ENCODE data around the gene AK3. TPM values are rescaled to one million over a fixed set of nuclear protein-coding genes. Genes with fewer than 3 reads are reported as not detected.

The AK3 gene
- total and polyA plus RNA-seq, 9 of the 15 experiments (the other 6 are each of a cell fraction or from before 2014, with no cell fraction given), result 12.2 to 78.6 (median 41.8) TPM

- TF ChIP-seq, protein P1, sequence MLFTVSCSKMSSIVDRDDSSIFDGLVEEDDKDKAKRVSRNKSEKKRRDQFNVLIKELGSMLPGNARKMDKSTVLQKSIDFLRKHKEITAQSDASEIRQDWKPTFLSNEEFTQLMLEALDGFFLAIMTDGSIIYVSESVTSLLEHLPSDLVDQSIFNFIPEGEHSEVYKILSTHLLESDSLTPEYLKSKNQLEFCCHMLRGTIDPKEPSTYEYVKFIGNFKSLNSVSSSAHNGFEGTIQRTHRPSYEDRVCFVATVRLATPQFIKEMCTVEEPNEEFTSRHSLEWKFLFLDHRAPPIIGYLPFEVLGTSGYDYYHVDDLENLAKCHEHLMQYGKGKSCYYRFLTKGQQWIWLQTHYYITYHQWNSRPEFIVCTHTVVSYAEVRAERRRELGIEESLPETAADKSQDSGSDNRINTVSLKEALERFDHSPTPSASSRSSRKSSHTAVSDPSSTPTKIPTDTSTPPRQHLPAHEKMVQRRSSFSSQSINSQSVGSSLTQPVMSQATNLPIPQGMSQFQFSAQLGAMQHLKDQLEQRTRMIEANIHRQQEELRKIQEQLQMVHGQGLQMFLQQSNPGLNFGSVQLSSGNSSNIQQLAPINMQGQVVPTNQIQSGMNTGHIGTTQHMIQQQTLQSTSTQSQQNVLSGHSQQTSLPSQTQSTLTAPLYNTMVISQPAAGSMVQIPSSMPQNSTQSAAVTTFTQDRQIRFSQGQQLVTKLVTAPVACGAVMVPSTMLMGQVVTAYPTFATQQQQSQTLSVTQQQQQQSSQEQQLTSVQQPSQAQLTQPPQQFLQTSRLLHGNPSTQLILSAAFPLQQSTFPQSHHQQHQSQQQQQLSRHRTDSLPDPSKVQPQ (CRISPR knock-in tag; IDR thresholded peaks at IDR 0.05; ENCODE audit: borderline replicate concordance), result no peak
- TF ChIP-seq POLR2A (conservative IDR thresholded peaks at IDR 0.05), result peak; percentile 91
- no peak for TF ChIP-seq PTTG1 (tag; IDR thresholded peaks at IDR 0.05; ENCODE audit: low read depth)
- TF ChIP-seq GTF2F1 (IDR thresholded peaks at IDR 0.05; ENCODE audit: low read depth, low read length), result peak; percentile 64; the same call in 1 of the 2 replicates
- TF ChIP-seq ZNF785 (CRISPR knock-in tag; IDR thresholded peaks at IDR 0.05), result no peak
- peak; percentile 89 for TF ChIP-seq POLR2B (IDR thresholded peaks at IDR 0.05; ENCODE audit: low read depth, partially characterized antibody)
- no peak for TF ChIP-seq PHTF2 (CRISPR knock-in tag; IDR thresholded peaks at IDR 0.05)
- TF ChIP-seq, protein P2, sequence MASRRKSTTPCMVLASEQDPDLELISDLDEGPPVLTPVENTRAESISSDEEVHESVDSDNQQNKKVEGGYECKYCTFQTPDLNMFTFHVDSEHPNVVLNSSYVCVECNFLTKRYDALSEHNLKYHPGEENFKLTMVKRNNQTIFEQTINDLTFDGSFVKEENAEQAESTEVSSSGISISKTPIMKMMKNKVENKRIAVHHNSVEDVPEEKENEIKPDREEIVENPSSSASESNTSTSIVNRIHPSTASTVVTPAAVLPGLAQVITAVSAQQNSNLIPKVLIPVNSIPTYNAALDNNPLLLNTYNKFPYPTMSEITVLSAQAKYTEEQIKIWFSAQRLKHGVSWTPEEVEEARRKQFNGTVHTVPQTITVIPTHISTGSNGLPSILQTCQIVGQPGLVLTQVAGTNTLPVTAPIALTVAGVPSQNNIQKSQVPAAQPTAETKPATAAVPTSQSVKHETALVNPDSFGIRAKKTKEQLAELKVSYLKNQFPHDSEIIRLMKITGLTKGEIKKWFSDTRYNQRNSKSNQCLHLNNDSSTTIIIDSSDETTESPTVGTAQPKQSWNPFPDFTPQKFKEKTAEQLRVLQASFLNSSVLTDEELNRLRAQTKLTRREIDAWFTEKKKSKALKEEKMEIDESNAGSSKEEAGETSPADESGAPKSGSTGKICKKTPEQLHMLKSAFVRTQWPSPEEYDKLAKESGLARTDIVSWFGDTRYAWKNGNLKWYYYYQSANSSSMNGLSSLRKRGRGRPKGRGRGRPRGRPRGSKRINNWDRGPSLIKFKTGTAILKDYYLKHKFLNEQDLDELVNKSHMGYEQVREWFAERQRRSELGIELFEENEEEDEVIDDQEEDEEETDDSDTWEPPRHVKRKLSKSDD (conservative IDR thresholded peaks at IDR 0.05; ENCODE audit: low read length), result no peak
- TF ChIP-seq FOXK2 (conservative IDR thresholded peaks at IDR 0.05 in 1 of 2, IDR thresholded peaks at IDR 0.05 in 1 of 2; ENCODE audit: low read depth in 2 of 2), result peak; percentile 40 to 42; a peak in 3 of 4 replicates
- TF ChIP-seq SIN3B (IDR thresholded peaks at IDR 0.05; ENCODE audit: low read depth), result peak; percentile 58; the same call in 1 of the 2 replicates
- peak; percentile 90 for TF ChIP-seq KDM5B (IDR thresholded peaks at IDR 0.05; ENCODE audit: insufficient replicate concordance, low read depth, low read length)
- no peak for TF ChIP-seq TRIM24 (IDR thresholded peaks at IDR 0.05)
- TF ChIP-seq ZNF431 (CRISPR knock-in tag; IDR thresholded peaks at IDR 0.05), result no peak
- TF ChIP-seq ZNF699 (CRISPR knock-in tag; IDR thresholded peaks at IDR 0.05; ENCODE audit: insufficient replicate concordance), result no peak
- peak; percentile 34 for TF ChIP-seq BRD9 (IDR thresholded peaks at IDR 0.05; ENCODE audit: low read depth, partially characterized antibody)
- no peak for TF ChIP-seq KLF10 (CRISPR knock-in tag; IDR thresholded peaks at IDR 0.05)
- no peak for TF ChIP-seq MAFF (IDR thresholded peaks at IDR 0.05; ENCODE audit: low read length)
- no peak for TF ChIP-seq AFF4 (CRISPR knock-in tag; IDR thresholded peaks at IDR 0.05)
- peak; percentile 94 for TF ChIP-seq TBP (optimal IDR thresholded peaks at IDR 0.05; ENCODE audit: low read depth, low read length)
- no peak for TF ChIP-seq ZNF444 (CRISPR knock-in tag; IDR thresholded peaks at IDR 0.05)
These were observed 61.5 kb downstream of the AK3 start, which contains the start of gene CDC37L1 (continued) for GRCh38 chr9:4679268-4680172.

All from K562 (cell line).